GM21528 (cell line): ENCODE results near the gene PFDN4.

ENCODE experiments used
- ATAC-seq: cut with Tn5 transposase; IDR thresholded peaks from one replicate; pipeline ENCODE4 v1.9.1; 2021; ENCODE audit warnings: mild to moderate bottlenecking, moderate library complexity; ENCODE audit not compliant: unreplicated experiment, low FRiP score

Gene PFDN4

GRCh38 chr20:54172856-54173652 is 34.8 kb upstream of the PFDN4 start:
- no peak for ATAC-seq

- no peak for ATAC-seq
Measured at GRCh38 chr20:54173653-54174456, 34.0 kb upstream of the PFDN4 start, which contains the start of gene CYP24A1. Gene CYP24A1 (minus strand): TSS chr20:54173986. CDS start chr20:54173579, 407 bp downstream.

GRCh38 chr20:54174457-54175175 is 33.3 kb upstream of the PFDN4 start:
- ATAC-seq, result no peak

- no peak for ATAC-seq
Measured at GRCh38 chr20:54176610-54177009, 31.3 kb upstream of the PFDN4 start.

- ATAC-seq, result no peak
Measured at GRCh38 chr20:54177378-54177777, 30.5 kb upstream of the PFDN4 start.

GRCh38 chr20:54178256-54178655 is 29.6 kb upstream of the PFDN4 start:
- ATAC-seq, result no peak

GRCh38 chr20:54179946-54180345 is 27.9 kb upstream of the PFDN4 start:
- no peak for ATAC-seq

- no peak for ATAC-seq
Measured at GRCh38 chr20:54180931-54181330, 27.0 kb upstream of the PFDN4 start.

- ATAC-seq, result no peak
Measured at GRCh38 chr20:54184071-54184470, 23.8 kb upstream of the PFDN4 start.

GRCh38 chr20:54184904-54185626 is 22.8 kb upstream of the PFDN4 start:
- no peak for ATAC-seq

GRCh38 chr20:54188132-54188849 is 19.6 kb upstream of the PFDN4 start:
- ATAC-seq, result no peak

- no peak for ATAC-seq
Measured at GRCh38 chr20:54189630-54190029, 18.3 kb upstream of the PFDN4 start.

- ATAC-seq, result no peak
Measured at GRCh38 chr20:54190217-54190616, 17.7 kb upstream of the PFDN4 start.

GRCh38 chr20:54193817-54194216 is 14.1 kb upstream of the PFDN4 start:
- no peak for ATAC-seq

- no peak for ATAC-seq
Measured at GRCh38 chr20:54194724-54195438, 13.0 kb upstream of the PFDN4 start.

- no peak for ATAC-seq
Measured at GRCh38 chr20:54195483-54196472, 12.1 kb upstream of the PFDN4 start.

GRCh38 chr20:54197621-54198604 is 10.0 kb upstream of the PFDN4 start:
- ATAC-seq, result no peak
